NCI-H2107 treated with DMSO at 0.1 percent for 48 hours (cell line): ENCODE data around the gene SYN1.
"Not testable (repeated sequence)": the region's sequence is repeated elsewhere in the genome, so short reads cannot be mapped to it uniquely, and the experiment has no call there.

Source experiments
- DNase-seq: peaks from one replicate; lab custom pipeline; 2025; ENCODE audit not compliant: unreplicated experiment; lab: John Stamatoyannopoulos, UW

Gene SYN1

DNA sequence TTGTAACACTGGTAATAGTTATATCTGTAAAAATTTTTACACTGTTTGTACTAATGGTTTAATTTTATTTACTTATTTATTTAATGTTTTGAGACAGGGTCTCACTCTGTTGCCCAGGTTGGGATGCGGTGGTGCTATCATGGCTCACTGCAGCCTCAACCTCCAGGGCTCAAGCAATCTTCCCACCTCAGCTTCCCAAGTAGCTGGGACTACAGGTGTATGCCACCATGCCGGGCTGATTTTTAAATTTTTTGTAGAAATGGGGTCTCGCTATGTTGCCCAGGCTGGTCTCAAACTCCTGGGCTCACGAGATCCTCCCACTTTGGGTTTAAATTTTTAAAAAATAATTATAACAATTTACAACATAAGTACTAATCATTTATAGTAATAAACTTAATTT is 16.5 kb downstream of the SYN1 start:
- DNase-seq, result not testable (repeated sequence)

DNA sequence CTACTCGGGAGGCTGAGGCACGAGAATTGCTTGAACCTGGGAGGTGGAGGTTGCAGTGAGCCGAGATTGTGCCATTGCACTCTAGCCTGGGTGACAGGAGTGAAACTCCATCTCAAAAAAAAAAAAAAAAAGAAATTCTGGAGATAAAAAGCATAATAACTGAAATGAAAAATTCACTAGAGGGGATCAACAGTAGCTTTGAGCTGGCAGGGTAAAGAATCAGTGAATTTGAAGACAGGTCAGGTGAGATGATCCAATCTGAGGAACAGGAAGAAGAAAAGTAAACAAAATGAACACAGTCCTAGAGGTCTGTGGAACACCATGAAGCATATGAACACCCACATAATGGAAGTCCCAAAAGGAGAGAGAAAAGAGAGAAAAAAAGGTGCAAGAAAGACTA is 22.4 kb downstream of the SYN1 start:
- DNase-seq, result no peak

DNA sequence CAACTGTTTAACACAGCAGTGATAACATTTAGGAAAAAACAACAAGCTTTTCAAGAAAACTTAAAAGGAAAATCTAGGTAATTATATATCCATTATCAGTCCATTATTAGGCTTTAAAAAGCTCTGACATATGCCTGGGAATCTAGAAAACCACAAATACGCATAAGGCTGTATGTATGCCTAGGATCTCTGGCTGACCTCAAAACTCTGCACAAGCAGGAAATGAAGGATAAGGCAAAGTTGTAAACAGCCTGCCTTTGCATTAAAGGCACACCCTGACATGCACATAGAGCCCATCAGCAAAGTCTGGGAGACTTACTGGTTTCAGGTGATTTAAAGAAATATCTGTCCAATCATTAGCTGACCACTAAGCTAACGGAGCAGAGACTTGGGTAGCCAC is 23.4 kb downstream of the SYN1 start:
- no peak for DNase-seq

DNA sequence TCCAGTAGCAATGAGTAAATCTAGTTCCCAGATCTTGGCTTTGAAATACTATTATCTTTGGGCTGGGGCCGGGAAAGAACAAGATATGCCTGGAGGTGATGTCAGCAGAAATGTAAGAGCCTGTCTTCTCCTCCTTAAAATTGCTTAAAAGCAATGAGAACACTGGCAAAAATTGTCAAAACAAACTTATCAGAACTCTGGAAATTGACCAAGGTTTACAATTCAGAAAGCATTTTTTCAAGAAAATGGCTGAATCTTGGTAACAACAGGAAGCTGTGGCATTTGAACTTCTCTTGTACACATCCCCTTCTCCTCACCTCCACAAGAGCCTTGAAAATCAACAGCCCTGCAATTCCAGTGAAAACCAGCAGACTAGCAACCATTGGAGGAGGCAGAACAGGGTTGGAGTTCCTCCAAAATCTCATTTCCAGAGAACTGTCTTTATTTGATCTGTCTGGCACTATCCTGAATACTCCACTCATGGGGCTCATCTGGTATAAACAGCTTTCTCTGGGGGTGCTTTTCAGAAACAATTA is 23.9 kb downstream of the SYN1 start:
- DNase-seq, result no peak

DNA sequence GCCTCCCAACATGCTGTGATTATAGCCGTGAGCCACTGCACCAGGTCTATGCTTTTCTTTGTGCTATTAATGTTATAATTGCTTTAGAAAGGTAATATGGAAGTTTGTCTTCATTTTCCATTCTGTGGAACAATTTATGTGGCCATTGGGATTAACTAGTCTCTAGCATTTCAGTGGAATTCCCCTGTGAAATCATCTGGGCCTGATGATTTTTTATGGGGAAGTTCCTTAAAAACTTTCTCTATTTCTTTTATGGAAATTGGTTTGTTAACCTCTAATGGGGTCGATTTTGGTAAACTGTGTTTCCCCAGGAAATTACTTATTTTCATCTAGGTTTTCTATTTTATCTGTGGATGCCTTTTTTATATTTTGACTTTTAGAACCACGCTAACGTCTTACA is 26.1 kb downstream of the SYN1 start:
- no peak for DNase-seq

DNA sequence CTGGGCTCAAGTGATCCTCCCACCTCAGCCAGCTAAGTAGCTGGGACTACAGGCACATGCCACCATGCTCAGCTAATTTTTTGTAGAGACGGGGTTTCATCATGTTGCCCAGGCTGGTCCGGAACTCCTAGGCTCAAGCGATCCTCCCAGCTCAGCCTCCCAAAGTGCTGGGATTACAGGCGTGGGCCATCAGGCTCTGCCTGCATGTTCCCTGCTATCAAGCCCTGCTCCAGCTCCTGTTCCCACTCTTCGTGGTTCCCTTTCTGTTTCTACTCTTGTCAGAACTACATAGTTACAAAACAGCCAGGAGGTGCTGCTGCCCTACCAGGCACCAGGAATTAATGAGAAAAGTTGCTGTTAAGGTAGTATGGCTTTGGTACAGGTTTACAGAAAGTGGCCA is 28.7 kb downstream of the SYN1 start:
- DNase-seq, result no peak

DNA sequence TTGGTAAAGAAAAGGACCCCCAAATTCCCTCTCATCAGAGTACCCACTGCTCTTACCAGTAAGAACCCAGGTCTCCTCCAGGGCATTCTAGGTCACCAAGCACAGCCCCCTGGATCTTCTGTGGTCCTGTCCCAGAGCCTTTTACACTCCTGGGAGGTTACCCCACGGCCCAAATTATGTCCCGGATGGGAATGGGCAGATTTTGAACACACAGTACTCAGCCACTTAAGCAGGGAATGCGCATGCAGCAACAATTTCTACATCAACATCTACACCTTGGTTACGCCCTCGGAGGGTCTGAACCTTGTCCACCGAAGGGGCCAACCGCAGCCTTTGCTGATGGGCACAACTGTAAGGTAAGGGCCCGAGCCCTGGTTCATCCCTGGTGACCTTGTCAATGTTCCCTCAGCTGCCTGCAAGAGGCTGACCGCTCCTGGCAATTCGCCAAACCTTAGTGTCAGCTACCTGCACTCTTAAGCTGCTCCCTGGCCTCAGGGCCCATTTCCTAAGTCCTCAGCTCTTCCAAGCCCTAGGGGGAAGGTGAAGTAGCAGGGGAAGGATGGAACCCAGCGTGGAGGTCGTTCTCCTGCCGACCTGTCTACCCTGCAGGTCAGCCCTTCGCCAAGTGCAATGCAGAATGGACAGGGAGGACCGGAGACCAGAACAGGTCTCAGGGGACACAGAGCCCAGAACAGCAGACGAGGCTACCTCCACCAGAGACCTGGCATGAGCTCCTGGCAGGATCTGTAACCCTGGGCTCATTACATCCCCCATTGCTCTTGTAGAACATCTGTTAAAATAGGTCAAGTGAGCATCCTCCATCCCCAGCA is 31.5 kb downstream of the SYN1 start:
- DNase-seq, result no peak

DNA sequence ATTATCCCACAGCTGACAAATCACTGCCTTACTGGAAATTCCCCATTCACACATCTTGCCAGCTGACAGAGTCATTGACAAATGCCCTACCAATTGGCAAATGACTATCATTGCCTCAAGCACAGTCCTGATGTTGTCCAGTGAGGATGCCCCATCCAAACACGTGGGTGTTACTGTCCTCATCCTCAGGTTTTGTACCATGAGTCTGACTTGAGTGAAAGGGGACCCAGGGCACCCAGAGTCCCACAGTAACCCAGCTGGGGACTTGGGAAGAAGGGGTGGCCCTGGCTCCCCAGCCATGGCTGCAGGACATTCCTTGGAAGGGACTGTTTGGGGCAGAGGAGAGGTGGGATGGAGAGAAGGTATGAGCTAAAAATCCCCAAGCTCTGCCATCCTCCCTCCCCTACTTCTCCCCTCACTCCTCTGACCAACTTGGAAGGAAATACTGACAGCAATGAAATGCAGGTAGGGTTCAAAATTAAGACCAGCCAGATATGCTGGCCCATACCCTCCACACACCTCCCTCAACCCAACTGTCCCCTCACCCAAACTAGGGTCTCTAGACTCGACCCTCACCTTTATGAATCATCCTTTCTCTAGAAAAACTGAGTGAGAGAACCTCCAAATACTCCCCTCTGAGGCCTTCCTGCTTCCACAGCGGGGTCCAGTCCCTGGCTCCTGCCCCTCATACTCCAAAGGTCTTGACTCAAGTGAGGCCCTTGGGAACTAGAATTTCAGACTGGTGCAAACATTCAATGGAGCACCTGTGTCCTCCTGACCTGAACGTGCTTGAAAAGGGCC is 32.4 kb downstream of the SYN1 start:
- DNase-seq, result no peak

DNA sequence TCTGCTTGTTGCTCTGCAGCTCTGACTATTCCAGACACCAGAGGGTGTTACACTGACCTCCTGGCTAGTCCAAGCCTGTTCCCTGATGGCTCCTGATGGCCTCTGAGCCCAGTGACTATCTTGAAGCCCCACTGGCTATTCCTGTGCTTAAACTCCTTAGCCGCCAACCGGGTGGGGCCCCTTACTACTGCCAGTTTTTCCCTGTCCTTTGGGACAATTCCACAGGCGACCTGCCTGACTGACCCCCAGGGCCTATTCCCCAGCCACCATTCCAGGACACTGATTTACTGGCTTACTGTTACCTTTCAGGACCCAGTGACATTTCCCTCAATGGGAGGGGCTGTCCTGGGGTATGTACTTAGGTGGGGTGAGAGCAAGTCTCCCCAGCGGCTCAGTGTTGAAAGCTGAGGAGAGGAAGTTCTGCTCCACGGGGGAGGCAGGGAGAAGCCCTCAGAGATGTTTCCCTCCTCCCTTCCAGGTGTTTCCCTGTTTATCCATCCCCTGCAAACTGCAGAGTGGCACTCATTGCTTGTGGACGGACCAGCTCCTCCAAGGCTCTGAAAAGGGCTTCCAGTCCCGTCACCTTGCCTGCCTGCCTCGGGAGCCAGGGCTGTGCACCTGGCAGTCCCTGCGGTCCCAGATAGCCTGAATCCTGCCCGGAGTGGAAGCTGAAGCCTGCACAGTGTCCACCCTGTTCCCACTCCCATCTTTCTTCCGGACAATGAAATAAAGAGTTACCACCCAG is 33.4 kb downstream of the SYN1 start:
- no peak for DNase-seq

DNA sequence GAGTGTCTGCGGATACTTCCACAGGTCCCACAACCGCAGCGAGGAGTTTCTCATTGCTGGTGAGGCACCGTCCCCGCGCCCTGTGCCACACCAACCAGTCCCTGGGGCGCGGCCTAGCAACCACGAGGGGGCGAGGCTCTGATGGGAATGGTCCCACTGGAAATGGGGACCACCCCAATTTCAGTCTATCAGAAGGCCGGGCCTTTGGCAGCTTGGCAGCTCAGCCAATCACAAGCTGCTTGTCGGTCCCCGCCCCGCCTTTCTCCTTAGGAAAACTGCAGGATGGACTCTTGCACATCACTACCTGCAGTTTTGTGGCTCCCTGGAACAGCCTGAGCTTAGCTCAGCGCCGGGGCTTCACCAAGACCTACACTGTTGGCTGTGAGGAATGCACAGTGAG is 34.4 kb downstream of the SYN1 start:
- no peak for DNase-seq

DNA sequence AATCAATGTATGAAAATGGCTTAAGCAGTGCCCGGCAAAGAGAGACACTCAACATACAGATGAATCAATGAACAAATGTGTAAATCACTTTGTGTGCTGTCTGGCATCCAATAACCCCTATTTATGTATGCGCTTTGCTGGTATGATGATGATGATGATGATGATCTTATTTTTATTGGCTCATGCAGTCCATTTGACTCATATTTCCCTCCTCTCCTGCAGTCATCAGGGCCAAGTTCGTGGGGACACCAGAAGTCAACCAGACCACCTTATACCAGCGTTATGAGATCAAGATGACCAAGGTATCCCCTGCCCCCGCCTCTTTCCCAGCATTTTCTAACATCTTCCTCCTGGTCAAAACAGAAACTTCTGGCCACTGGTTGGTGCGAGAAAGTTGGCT is 34.9 kb downstream of the SYN1 start:
- no peak for DNase-seq

DNA sequence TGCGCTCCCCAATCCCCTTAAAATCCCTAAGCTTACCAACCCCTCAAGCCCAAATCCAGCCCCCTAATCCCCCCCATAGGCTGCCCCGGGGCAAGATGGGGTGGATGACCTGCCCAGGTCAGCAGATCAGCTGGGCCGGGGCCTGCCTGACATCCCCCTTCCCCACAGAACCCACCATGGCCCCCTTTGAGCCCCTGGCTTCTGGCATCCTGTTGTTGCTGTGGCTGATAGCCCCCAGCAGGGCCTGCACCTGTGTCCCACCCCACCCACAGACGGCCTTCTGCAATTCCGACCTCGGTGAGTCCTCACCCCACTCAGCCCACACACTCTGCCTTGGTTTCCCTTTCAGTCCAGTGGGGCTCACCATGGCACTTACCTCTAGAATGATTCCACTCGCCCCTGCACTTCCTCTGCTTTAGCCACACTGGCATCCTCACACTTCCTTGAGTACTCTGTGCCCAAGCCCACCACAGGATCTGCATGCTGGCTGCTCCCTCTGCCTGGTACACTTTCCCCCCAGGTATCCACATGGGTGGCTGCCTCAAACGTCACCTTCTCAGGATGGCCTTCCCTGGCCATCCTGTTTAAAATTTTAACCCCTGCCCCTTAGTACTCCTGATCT is 36.3 kb downstream of the SYN1 start:
- no peak for DNase-seq

DNA sequence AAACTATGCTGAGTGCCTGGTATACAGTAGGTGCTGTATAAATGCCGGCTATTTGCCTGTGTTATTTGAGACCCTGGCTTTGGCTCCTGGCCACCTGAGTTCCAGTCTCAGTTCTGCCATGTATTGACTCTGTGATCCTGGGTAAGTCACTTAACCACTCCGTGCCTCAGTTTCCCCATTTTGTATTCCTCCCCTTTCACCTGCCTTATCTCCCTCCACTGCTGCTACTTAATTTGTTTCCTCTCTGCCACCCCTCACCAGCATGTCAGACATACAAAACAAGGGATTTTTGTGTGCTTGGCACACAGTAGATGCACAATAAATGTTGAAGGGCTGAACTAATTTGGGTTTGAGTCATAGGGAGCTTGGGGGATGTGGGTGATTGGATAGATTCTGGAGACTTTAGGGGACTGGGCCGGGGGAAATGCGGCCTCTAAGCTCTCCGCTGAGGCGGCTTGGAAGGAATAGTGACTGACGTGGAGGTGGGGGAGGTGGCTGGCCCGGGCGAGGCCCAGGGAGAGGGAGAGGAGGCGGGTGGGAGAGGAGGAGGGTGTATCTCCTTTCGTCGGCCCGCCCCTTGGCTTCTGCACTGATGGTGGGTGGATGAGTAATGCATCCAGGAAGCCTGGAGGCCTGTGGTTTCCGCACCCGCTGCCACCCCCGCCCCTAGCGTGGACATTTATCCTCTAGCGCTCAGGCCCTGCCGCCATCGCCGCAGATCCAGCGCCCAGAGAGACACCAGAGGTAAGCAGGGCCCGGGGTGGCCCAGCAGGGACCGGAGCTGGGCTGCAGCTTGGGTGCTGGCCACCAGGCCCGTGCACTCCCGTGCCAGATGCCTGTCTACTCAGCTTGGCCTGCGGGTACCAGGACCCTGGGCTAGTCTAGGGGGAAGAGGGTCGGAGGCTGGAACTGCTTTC is 37.7 kb downstream of the SYN1 start, which contains the start of gene TIMP1:
Gene TIMP1, plus strand, starts transcription at position 706 of the 917 bp plus-strand sequence. CDS start 980 bp downstream, outside the sequence.
- DNase-seq, result peak; percentile 40

DNA sequence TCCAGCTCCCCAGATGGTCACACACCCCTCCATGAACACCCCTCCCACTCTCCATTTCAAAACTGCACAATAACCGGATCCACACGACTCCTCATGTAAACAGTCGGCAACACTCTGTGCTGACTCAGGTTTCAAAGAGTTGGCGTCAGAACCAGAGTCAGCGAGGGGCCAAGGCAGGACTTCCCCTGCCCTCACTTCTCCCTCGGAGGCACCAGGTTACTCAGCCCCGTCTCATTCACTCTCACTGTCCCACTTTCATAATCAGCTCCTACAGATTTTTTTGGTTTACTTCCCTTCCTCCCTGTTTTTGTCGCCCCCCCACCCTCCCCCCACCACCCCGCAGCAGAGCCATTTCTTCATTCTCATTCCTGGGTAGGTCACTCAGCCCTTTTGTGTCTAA is 40.1 kb downstream of the SYN1 start:
- DNase-seq, result no peak

DNA sequence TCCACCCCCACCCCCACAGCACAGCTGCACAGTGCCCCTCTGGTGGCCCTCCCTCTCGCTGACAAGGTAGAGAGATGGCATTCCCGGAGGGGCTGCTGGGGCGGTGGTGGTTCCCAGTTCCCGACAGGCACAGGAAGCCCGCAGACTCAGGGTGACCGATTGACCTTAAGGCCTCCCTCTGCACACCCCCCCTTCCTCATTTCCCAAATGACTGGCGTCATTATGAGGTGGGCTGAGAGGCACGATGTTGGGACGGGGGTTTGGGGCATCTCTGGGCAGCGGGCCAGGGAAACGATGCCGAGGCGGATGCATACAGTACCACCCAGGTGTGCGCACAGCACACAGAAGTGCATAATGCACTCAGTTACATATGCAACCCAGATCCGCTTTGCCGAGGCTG is 41.0 kb downstream of the SYN1 start:
- no peak for DNase-seq

DNA sequence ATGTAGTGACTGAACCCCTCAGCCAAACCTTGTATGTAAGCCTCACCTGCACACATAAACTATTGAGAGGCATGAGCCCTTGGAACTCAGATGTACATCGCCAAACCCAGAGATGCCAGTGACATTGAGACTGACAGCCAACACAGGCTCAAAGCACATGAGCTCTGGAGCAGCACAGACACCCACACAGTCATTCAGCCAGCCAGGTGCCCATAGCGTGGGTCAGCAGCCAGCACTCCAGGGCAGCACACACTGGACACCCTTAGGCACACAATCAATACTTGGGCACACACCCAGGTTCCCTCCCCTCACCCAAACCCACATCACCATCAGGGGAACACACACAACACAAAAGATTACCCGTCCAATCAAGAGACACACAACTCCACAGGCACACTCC is 41.8 kb downstream of the SYN1 start:
- no peak for DNase-seq

DNA sequence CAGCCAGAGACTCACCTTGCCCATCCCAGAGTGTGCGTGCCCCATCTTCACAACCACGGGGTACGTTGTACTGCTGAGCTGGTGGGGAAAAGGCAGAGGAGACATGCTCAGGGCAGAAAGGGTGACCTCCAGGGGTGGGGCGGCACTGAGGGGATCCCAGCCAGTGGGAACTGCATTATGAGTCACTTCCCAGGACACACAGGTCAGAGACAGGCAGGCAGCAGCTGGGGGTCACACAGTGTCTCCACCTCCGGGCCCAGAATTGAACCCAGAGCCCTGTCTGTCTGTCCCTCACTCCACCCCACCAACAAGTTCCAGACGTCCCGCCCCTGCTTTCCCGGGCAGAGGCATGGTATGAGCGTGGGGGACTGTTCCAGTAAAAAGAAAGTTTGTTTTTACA is 42.2 kb downstream of the SYN1 start:
- no peak for DNase-seq

DNA sequence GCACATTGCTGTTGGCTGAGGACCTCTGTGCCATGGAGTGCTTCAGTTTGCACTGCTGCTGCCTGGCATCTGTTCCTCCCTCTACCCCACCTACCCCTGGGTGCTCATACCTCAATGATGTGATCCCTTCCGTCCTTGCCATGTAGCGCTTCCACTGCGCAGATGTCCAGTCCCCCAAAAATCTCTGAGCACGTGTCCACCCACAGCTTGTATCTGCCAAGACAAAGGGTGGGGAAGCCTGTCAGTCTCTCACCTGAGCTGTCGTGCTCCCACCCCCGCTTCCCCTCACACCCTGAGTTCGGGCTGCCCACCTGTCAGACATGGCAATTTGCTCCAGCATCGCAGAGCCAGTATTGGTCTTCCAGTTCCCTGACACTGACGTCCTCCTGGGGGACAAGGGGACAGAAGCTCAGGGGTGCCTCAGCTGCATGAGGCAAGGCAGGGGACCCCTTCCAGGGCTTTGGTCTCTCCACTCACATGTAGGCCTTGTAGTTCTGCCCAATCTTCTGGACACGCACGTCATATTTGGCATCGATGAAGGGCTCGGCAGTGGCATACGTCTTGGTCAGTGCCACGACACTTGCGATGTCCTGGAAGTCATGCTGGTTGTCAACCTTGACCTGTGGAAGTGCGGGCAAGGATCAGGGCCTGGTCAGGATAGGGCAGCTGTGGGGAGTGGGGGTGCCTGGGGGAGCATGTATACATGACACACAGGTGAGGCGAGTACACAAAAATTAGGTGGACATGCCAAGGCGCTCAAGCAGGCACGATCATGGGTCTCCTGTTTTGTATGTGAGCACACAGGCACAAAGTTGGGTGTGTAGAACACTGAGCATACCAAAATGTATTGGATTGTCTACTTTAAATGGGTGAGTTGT is 43.4 kb downstream of the SYN1 start:
- no peak for DNase-seq
